Ishikawa (cell line): ENCODE results near the gene BCR.

Experiments
- TAF1 ChIP-seq: IDR thresholded peaks from 2 replicates; pipeline ENCODE4 v1.6.1; 2012; ENCODE audit warnings: low read depth, mild to moderate bottlenecking
- TEAD4 ChIP-seq: IDR thresholded peaks from 2 replicates; pipeline ENCODE4 v1.6.1; 2012
- USF1 ChIP-seq: IDR thresholded peaks from 2 replicates; pipeline ENCODE4 v1.6.1; 2012

GRCh38 chr22:23178512-23179254 is 1.6 kb upstream of the BCR start:
- TF ChIP-seq TEAD4 (no peak), TAF1 (no peak), USF1 (no peak)
